ENCODE results near the gene CDADC1.

- TF ChIP-seq CTCF (IDR thresholded peaks at IDR 0.05) (no peak), POLR2A (IDR thresholded peaks at IDR 0.05) (no peak)
Observed at GRCh38 chr13:49246850-49247642, 679 bp upstream of the CDADC1 start.

All from right lobe of liver (tissue), 4 donors.